ENCODE data around the gene TCF4.

DNA sequence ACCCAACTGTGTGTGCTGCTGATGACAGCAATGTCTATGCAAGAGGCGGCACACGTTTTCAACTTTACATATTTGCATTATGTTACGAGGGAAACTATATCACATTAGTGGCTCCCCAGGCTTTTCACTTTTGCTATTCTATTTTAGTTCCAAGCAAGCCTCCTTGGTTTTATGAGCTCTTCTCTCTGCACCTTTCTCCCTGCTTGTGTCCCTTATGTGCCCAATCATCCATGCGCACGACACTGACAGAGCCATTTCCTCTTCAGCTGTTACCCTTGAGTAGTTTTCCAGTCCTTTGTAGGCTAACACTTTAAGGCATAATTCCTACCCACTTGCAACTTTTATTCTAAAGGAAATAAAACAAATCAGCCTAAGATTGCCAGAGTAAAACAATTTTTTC, 154.3 kb downstream of the TCF4 start:
- TF ChIP-seq CTCF (conservative IDR thresholded peaks at IDR 0.05; ENCODE audit: low read depth in 2 of 2) (no peak), EZH2 (IDR thresholded peaks at IDR 0.05; ENCODE audit: low read depth, unreplicated experiment) (no peak), POLR2AphosphoS5 (IDR thresholded peaks at IDR 0.05; ENCODE audit: low read depth) (no peak), EZH2phosphoT487 (IDR thresholded peaks at IDR 0.05; ENCODE audit: unreplicated experiment) (no peak), CREB1 (CRISPR knock-in tag; IDR thresholded peaks at IDR 0.05; ENCODE audit: low read depth) (no peak)

Data from GM23338 (cell line).